HG02885 (cell line): ENCODE data around the gene TDG.

Experiments
- ATAC-seq: cut with Tn5 transposase; IDR thresholded peaks from one replicate; pipeline ENCODE4 v1.9.1; 2021; ENCODE audit warnings: mild to moderate bottlenecking; ENCODE audit not compliant: unreplicated experiment, poor library complexity

TDG gene

GRCh38 chr12:103958621-103959020, 7.1 kb upstream of the TDG start:
- no peak for ATAC-seq

- ATAC-seq: no peak
Measured at GRCh38 chr12:103960616-103961227, 5.0 kb upstream of the TDG start.

- no peak for ATAC-seq
Measured at GRCh38 chr12:103962493-103962892, 3.2 kb upstream of the TDG start.

GRCh38 chr12:103964805-103965204, 867 bp upstream of the TDG start:
- no peak for ATAC-seq

- ATAC-seq: no peak
Measured at GRCh38 chr12:103965255-103965589, 450 bp upstream of the TDG start.

- ATAC-seq: no peak
Measured at GRCh38 chr12:103966736-103967135, 1.1 kb downstream of the TDG start.

- no peak for ATAC-seq
Measured at GRCh38 chr12:103969391-103969790, 3.7 kb downstream of the TDG start.

GRCh38 chr12:103973909-103974308, 8.2 kb downstream of the TDG start:
- ATAC-seq: no peak

- no peak for ATAC-seq
Measured at GRCh38 chr12:103975368-103975767, 9.7 kb downstream of the TDG start.

GRCh38 chr12:103978384-103978982, 12.8 kb downstream of the TDG start:
- no peak for ATAC-seq

GRCh38 chr12:103986829-103987228, 21.2 kb downstream of the TDG start:
- no peak for ATAC-seq

- no peak for ATAC-seq
Measured at GRCh38 chr12:103994235-103994634, 28.6 kb downstream of the TDG start.

GRCh38 chr12:103996595-103996994, 30.9 kb downstream of the TDG start:
- ATAC-seq: no peak

GRCh38 chr12:103997286-103997900, 31.7 kb downstream of the TDG start:
- ATAC-seq: no peak

GRCh38 chr12:103998976-103999375, 33.3 kb downstream of the TDG start:
- ATAC-seq: no peak

GRCh38 chr12:104000807-104001434, 35.2 kb downstream of the TDG start:
- ATAC-seq: no peak

- no peak for ATAC-seq
Measured at GRCh38 chr12:104002686-104003085, 37.0 kb downstream of the TDG start.

GRCh38 chr12:104003596-104003995, 37.9 kb downstream of the TDG start:
- no peak for ATAC-seq

- ATAC-seq: no peak
Measured at GRCh38 chr12:104006929-104007328, 41.3 kb downstream of the TDG start.

- ATAC-seq: no peak
Measured at GRCh38 chr12:104010121-104010520, 44.4 kb downstream of the TDG start.

- no peak for ATAC-seq
Measured at GRCh38 chr12:104010606-104011169, 45.0 kb downstream of the TDG start.
